ENCODE results near the gene SORCS2.

DNA sequence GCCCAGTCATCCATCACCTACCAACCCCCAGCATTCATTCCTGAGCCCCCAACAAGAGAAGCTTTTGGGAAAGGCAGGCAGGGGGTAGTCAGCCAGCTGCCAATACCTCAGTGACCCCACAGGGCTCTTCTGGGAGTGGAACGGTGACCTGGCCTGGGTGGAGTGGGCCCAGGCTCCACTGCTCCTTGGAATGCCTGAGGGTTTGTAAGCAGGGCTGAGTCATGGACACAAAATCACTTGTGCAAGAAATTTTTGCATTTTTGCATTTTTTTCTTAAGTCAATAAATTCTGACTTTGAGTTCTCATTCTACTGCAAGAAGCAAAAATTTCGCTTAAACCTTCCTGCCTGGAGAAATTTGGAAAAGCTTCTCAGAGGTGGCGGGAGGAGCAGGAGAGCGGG is 18.5 kb downstream of the SORCS2 start:
- TF ChIP-seq POLR2A (IDR thresholded peaks at IDR 0.05) (no peak), POLR2AphosphoS5 (IDR thresholded peaks at IDR 0.05) (no peak), EP300 (IDR thresholded peaks at IDR 0.05) (no peak)
- TF ChIP-seq, protein P1, sequence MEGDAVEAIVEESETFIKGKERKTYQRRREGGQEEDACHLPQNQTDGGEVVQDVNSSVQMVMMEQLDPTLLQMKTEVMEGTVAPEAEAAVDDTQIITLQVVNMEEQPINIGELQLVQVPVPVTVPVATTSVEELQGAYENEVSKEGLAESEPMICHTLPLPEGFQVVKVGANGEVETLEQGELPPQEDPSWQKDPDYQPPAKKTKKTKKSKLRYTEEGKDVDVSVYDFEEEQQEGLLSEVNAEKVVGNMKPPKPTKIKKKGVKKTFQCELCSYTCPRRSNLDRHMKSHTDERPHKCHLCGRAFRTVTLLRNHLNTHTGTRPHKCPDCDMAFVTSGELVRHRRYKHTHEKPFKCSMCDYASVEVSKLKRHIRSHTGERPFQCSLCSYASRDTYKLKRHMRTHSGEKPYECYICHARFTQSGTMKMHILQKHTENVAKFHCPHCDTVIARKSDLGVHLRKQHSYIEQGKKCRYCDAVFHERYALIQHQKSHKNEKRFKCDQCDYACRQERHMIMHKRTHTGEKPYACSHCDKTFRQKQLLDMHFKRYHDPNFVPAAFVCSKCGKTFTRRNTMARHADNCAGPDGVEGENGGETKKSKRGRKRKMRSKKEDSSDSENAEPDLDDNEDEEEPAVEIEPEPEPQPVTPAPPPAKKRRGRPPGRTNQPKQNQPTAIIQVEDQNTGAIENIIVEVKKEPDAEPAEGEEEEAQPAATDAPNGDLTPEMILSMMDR (IDR thresholded peaks at IDR 0.05), result no peak
